Measurements from ENCODE around the gene KIF21B.
"Not testable (repeated sequence)": the region's sequence is repeated elsewhere in the genome, so short reads cannot be mapped to it uniquely, and the experiment has no call there.

Gene KIF21B

DNA sequence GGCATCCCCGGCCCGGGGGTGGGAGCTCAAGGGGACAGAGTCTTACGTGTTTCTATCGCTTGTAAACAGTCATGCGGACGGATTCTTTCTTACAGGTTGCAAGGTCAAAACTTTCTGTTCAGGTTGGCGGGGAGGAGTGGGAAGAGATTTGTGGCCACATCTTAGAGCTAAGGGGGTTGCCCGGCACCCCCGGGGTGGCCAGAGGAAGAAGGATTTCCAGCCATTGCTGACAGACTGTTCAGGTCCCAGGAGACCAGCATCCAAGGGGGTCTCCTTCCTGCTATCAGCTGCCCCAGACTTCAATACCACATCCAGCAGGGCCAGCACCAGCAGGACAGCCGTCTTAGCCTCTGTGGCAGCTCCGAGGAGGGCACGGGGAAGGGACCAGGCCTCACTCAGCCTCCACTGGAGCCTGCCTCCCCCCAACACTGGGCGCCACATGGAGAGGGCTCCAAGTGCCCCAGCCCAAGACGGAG, 52.0 kb downstream of the KIF21B start:
- DNase-seq (ENCODE audit: low spot score): no peak

GRCh38 chr1:200970771-200971427, 52.6 kb downstream of the KIF21B start:
- no peak for DNase-seq (ENCODE audit: low spot score)

DNA sequence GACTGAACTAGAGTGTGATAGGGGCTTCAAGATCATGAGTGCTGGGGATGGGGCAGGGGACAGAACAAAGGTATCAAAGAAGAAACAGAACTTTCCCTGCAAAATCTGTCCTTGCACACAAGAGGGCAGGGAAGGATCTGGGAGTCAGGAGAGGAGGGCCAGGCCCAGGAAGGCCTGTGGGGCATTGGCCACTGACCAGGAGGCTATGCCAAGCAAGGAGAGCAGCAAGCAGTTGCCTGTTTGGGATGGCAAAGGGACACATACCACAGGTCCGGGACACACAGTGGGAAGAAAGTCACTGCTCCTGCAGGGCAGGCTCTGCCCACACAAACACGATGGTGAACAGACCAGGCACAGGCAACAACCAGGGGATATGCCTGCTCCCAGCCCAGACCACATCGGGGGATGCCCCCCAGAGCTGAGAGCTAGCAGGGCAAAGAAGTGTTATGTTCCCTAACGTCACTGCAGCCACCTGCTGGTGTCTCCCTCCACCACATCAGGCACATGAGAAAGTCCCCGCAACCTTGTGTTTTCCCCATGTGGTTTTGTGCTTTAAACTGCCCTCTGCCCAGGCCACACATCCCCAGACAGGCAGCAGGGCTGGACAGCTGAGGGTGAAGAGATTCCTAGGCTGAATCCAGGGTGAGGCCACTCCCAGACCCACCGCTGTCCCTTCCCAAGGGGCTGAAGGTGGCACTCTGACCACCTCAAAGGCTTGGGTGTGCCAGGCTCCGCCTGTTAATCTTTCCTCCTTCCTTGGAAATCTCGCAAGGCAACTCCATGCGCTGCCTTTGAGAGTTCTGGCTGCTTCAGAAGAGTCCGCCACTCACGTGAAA, 53.6 kb downstream of the KIF21B start:
- no peak for DNase-seq (ENCODE audit: low spot score)

- no peak for DNase-seq (ENCODE audit: low spot score)
Measured at GRCh38 chr1:200968469-200969410, 54.8 kb downstream of the KIF21B start.

GRCh38 chr1:200967693-200968468, 55.6 kb downstream of the KIF21B start:
- no peak for DNase-seq (ENCODE audit: low spot score)

- no peak for DNase-seq (ENCODE audit: low spot score)
Measured at GRCh38 chr1:200966934-200967333, 56.6 kb downstream of the KIF21B start.

GRCh38 chr1:200965111-200965805, 58.3 kb downstream of the KIF21B start:
- DNase-seq (ENCODE audit: low spot score): no peak

DNA sequence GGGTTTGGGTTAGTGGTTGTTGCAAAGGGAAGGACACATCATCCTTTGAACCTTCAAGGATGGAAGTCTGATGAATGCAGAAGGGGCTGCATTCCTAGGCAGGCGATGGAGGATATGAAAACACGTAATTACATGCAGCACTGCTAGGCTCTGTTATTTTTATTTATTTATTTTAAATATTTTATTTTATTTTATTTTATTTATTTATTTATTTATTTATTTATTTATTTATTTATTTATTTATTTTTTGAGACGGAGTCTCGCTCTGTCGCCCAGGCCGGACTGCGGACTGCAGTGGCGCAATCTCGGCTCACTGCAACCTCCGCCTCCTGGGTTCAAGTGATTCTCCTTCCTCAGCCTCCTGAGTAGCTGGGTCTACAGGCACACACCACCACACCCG, 59.6 kb downstream of the KIF21B start:
- not testable (repeated sequence) for DNase-seq (ENCODE audit: low spot score)

DNA sequence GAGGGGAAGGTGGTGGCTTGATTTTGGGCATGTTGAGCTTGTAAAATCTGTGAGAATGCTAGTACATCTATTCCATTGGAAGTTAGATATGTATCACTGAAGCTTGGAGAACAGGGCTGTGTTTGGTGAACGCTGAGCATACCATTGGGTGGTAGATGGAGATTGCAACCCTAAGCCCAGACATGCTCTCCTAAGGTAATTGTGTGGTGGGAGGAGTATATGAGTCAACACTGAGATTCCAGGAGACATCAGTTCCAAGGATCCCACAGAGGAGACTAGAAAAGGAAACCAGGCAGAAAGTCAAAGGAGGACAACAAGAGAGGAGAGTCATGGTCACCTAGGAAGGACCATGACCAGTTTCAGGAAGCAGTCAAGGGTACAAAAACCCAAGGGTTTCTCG, 60.4 kb downstream of the KIF21B start:
- no peak for DNase-seq (ENCODE audit: low spot score)

GRCh38 chr1:200962631-200963030, 60.9 kb downstream of the KIF21B start:
- DNase-seq (ENCODE audit: low spot score): no peak

GRCh38 chr1:200962151-200962550, 61.4 kb downstream of the KIF21B start:
- DNase-seq (ENCODE audit: low spot score): not testable (repeated sequence)

DNA sequence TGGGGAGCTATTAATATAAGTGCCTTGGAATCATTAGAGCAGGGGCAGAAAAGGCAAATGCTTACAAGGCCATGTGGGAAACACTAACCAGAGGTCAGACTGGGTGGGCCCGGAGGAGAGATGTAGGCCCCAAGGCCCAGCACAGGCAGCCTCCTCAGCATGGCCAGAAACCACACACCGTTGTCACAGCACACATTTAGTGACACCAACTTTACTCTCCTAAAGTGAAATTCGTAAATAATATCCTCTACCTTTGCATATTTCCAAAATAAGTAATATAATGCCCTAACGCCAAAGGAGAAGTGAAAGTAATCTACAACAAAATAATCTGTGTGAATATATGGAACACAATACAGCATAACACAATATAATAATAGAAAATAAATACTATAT, 62.6 kb downstream of the KIF21B start:
- no peak for DNase-seq (ENCODE audit: low spot score)

DNA sequence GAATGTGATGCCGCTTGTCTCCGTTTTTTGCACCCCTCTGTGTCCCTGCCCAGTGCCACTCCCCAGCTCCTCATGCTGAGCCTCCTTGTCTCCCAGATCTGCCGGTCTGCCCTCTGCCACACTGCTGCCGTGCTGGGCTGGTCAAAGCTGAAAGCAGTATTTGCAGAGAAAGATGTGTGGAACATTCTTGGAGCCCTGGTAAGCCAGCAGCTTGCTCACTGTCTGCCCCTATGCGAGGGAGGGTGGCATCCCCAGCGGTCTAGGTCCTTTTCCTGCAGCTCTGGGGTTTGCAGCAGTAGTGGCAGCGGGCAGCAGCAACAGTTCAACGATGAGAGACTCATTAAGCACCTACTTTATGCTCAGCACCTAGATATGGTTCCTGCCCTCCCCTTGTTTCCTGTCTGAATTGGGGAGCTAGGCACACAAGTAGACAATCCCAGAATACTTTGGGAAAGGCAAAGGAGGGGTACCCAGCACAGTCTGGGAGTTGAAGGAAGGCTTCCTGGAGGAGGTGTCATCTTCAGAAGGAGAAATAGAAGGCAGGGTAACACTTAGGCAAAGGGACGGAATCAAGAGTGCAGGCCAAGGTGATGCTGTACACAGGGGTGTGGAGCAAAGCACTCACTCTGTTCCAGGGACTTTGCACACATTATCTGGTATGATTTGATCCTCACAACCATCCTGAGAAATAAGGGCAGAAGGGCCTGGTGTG, 63.1 kb downstream of the KIF21B start:
- no peak for DNase-seq (ENCODE audit: low spot score)

- DNase-seq (ENCODE audit: low spot score): no peak
Measured at GRCh38 chr1:200959411-200959921, 64.0 kb downstream of the KIF21B start.

DNA sequence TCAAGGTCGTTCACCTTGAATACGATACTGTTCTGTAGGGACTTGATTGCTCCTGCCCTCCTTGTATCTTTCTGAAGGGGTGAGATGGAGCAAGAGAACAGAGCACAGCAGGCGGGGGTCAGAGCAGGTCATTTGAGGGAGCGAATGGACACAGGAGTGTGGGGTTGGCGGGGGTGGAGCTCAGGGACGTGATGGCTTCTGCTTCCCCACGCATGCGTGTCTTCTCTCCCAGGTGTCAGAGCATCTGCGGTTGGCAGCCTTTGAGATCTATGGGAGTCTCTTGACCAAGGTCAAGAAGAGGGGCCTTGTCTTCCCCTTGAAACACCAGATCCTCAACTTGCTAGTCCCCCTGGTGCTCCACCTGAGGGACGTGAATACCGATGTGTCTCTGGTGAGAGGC, 64.9 kb downstream of the KIF21B start:
- DNase-seq (ENCODE audit: low spot score): no peak

DNA sequence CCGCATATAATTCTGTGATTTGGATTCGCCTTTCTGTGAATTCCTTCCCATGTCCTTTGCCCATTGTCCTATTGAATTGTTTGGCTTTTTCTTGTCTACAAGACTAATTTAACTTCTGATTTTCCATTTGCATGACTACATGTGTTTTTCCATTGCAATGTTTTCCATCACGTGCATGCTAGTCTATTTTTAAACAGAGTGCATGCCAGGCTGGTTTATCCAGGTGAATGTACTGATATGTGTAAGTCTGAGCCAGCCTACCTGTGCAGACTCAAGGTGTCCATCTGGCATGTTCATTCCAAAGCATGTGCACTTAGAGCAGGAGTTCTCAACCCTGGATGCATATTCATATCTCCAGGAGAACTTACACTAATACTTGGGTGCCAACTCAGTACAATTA, 69.1 kb downstream of the KIF21B start:
- no peak for DNase-seq (ENCODE audit: low spot score)

- no peak for DNase-seq (ENCODE audit: low spot score)
Measured at GRCh38 chr1:200951016-200951415, 72.5 kb downstream of the KIF21B start.

DNA sequence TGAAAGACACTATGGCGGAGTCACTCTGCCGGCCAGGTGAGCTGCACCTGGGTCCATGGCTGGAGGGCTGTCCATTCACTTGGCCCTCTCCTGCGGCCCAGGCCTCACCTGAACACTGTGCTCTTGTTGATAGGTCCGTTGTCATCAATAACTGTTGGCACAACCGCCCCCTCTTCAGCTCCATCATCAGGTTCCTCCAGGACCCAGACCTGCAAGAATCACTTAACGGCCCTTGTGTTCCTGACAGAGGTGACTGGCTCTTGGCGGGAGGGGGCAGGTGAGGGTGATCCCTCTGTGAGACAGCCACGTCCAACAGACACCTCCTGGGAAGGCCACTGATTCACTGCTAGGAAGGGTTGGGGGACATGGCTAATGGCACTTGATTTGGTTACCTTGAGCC, 73.9 kb downstream of the KIF21B start:
- no peak for DNase-seq (ENCODE audit: low spot score)

GRCh38 chr1:200947059-200947566, 76.4 kb downstream of the KIF21B start:
- no peak for DNase-seq (ENCODE audit: low spot score)

- DNase-seq (ENCODE audit: low spot score): no peak
Measured at GRCh38 chr1:200945111-200945510, 78.4 kb downstream of the KIF21B start.
